HepG2 (cell line): ENCODE data around the gene LEMD2. TPM values are rescaled to one million over a fixed set of nuclear protein-coding genes. Genes with fewer than 3 reads are reported as not detected.

Source experiments
- ATAC-seq: fragments of 200-7000 bp; cut with Tn5 transposase; 3 replicates; pipeline ENCODE4 v1.9.1; 2020; ENCODE audit warnings: mild to moderate bottlenecking, moderate library complexity
- BruUV-seq: library from RNA; stranded (reverse); fragments of 400-500 nt; replicated peaks from 2 replicates; lab custom pipeline; 2021; lab: Mats Ljungman, UMichigan
- CTCF ChIA-PET: fragments of 300-600 bp; formaldehyde crosslinking; extraction: SDS; loops from one replicate; lab custom pipeline; 2021; ENCODE audit warnings: low total read pairs, inconsistent platforms, low intra/inter-chr PET ratio; lab: Yijun Ruan, JAX
- POLR2A ChIA-PET: fragments of 350-600 bp; sonication (Branson Sonifier 250); formaldehyde crosslinking; loops from one replicate; lab custom pipeline; 2020; ENCODE audit warnings: antibody characterized with exemption, inconsistent platforms; lab: Yijun Ruan, JAX
- DNase-seq: peaks from one replicate; pipeline ENCODE4 v3.0.0-alpha.2; 2015; ENCODE audit warnings: low spot score
- FAIRE-seq: peaks from 3 replicates; lab custom pipeline; 2011; peaks lifted over from hg19 to GRCh38; lab: Jason Lieb, UNC
- H2AFZ ChIP-seq: one replicate; pipeline ENCODE4 v1.6.1; 2011; ENCODE audit warnings: low read length, inconsistent platforms
- H3K27ac ChIP-seq: fragments of 300-600 bp; 3 replicates; pipeline ENCODE4 v1.8.0; 2011; ENCODE audit warnings: mixed run types, mild to moderate bottlenecking, mixed read lengths, low read length, inconsistent platforms; ENCODE audit not compliant: insufficient read depth; ENCODE audit errors: extremely low read length
- H3K27me3 ChIP-seq, 2 experiments: fragments of 200-600 bp in 1 of 2; 2 replicates in 1 of 2; 3 replicates in 1 of 2; pipeline versions ENCODE4 v1.6.0 to v1.8.0; 2011; ENCODE audit warnings: low read length in 2 of 2, mild to moderate bottlenecking in 2 of 2, moderate library complexity in 2 of 2, inconsistent platforms in 1 of 2; ENCODE audit not compliant: insufficient read depth in 2 of 2, control insufficient read depth in 1 of 2
- H3K36me3 ChIP-seq, 2 experiments: fragments of 200-600 bp in 1 of 2; replicated peaks in 1 of 2; 2 replicates in 1 of 2; 3 replicates in 1 of 2; pipeline versions ENCODE4 v1.5.1 to v1.8.0; 2011; ENCODE audit warnings: low read length in 2 of 2, inconsistent platforms in 1 of 2; ENCODE audit not compliant: insufficient read depth in 2 of 2, control insufficient read depth in 1 of 2
- H3K4me1 ChIP-seq: 2 replicates; pipeline ENCODE4 v1.5.1; 2012; ENCODE audit warnings: low read length, inconsistent platforms; ENCODE audit not compliant: insufficient read depth
- H3K4me2 ChIP-seq: 2 replicates; pipeline ENCODE4 v1.6.0; 2011; ENCODE audit warnings: low read depth, low read length, inconsistent platforms
- H3K4me3 ChIP-seq, 3 experiments: fragments of 200-600 bp in 1 of 3; sonication (generic), shearing (Covaris generic) in 1 of 3; replicated peaks in 1 of 3; 2 replicates each; pipeline ENCODE4 v1.5.1; 2011 to 2016; ENCODE audit warnings: low read length in 3 of 3, inconsistent platforms in 2 of 3, low read depth in 2 of 3, mild to moderate bottlenecking in 2 of 3, control low read depth in 1 of 3, mixed read lengths in 1 of 3; ENCODE audit not compliant: insufficient read depth in 1 of 3
- H3K79me2 ChIP-seq: one replicate; pipeline ENCODE4 v1.6.1; 2011; ENCODE audit warnings: low read length, inconsistent platforms; ENCODE audit not compliant: insufficient read depth
- H3K9ac ChIP-seq: 2 replicates; pipeline ENCODE4 v1.6.0; 2011; ENCODE audit warnings: mild to moderate bottlenecking, low read depth, low read length, inconsistent platforms; ENCODE audit not compliant: insufficient read depth
- H3K9me3 ChIP-seq: 2 replicates; pipeline ENCODE4 v1.5.1; 2012; ENCODE audit warnings: mild to moderate bottlenecking, low read length
- H4K20me1 ChIP-seq: 2 replicates; pipeline ENCODE4 v1.6.0; 2011; ENCODE audit warnings: inconsistent platforms, mild to moderate bottlenecking, low read length, moderate library complexity; ENCODE audit not compliant: insufficient read depth
- ARHGAP35 ChIP-seq: sonication (generic); formaldehyde crosslinking; IDR thresholded peaks from 2 replicates; pipeline ENCODE4 v1.9.0; 2022; ENCODE audit warnings: mild to moderate bottlenecking, inconsistent platforms, moderate library complexity, missing genetic modification reagents, borderline replicate concordance
- CERS6 ChIP-seq: sonication (generic); formaldehyde crosslinking; IDR thresholded peaks from 2 replicates; pipeline ENCODE4 v1.5.0; 2020; ENCODE audit warnings: missing genetic modification reagents
- FIP1L1 ChIP-seq: fragments of 200-400 bp; formaldehyde crosslinking; IDR thresholded peaks from 2 replicates; pipeline ENCODE4 v1.6.1; 2018; ENCODE audit warnings: low read depth, mild to moderate bottlenecking, low read length, moderate library complexity, borderline replicate concordance; ENCODE audit not compliant: insufficient read depth
- GPN1 ChIP-seq: sonication (generic); formaldehyde crosslinking; IDR thresholded peaks from 2 replicates; pipeline ENCODE4 v1.5.1; 2020; ENCODE audit warnings: missing genetic modification reagents, borderline replicate concordance
- HIC2 ChIP-seq: sonication (generic); formaldehyde crosslinking; IDR thresholded peaks from 2 replicates; pipeline ENCODE4 v1.9.0; 2022; ENCODE audit warnings: low read depth, missing genetic modification reagents
- HOXA5 ChIP-seq: sonication (generic); formaldehyde crosslinking; IDR thresholded peaks from 2 replicates; pipeline ENCODE4 v1.4.0; 2020; ENCODE audit warnings: missing genetic modification reagents
- NFYB ChIP-seq: sonication (generic); formaldehyde crosslinking; IDR thresholded peaks from 2 replicates; pipeline ENCODE4 v1.4.0; 2020; ENCODE audit warnings: missing genetic modification reagents
- PLSCR1 ChIP-seq: sonication (generic); formaldehyde crosslinking; IDR thresholded peaks from 2 replicates; pipeline ENCODE4 v1.5.0; 2020; ENCODE audit warnings: missing genetic modification reagents, mild to moderate bottlenecking, borderline replicate concordance
- SRF ChIP-seq: IDR thresholded peaks from 2 replicates; pipeline ENCODE4 v1.6.1; 2011; ENCODE audit warnings: mild to moderate bottlenecking, low read depth, low read length, moderate library complexity
- WGBS: methylation state at CpG from one replicate; pipeline ENCODE4 v1.1.6; 2017; ENCODE audit warnings: low lambda C conversion rate; 5-methylcytosine and 5-hydroxymethylcytosine counted together
- in situ Hi-C: cut with HindIII; loops from 2 replicates; pipeline ENCODE4 v1.10.0; 2017; ENCODE audit warnings: low pct_unique_long_range_greater_than_20kb; ENCODE audit not compliant: extremely low pct_ligation_motif_present
- intact Hi-C: fragments of 100-400 bp; cut with micrococcal nuclease; formaldehyde crosslinking; loops from one replicate; pipeline ENCODE4 v1.10.0; 2022; ENCODE audit not compliant: unreplicated experiment
- polyA plus RNA-seq, 8 experiments: library from polyadenylated mRNA; depleted of rRNA in 3 of 8; stranded (reverse) in 7 of 8; unstranded in 1 of 8; fragments of >200 nt; fragmentation: Illumina TruSeq in 4 of 8; extraction: Trizol in 4 of 8; gene quantifications; 2 replicates each; pipeline versions ENCODE4 v1.2.1 to v1.2.3, GENCODE V29; 2011 to 2016; ENCODE audit warnings: low read depth in 4 of 8, missing spikeins in 1 of 8, mixed read lengths in 1 of 8; ENCODE audit not compliant: insufficient read depth in 1 of 8
- total RNA-seq, 5 experiments: library from RNA; depleted of rRNA; stranded (reverse); fragments of >200 nt; fragmentation: Illumina TruSeq; extraction: Trizol; gene quantifications; 2 replicates each; pipeline ENCODE4 v1.2.3, GENCODE V29; 2016; ENCODE audit warnings: low read depth in 1 of 5

The LEMD2 gene
- total and polyA plus RNA-seq, 2 of the 13 experiments (the other 11 are each of a cell fraction or from before 2014, with no cell fraction given) = 45.2 to 62.9 TPM

- WGBS = 83% methylated on average over 5 of the region's 5 CpGs
- peaks cover 20% of the 10 kb centered on the region for H3K4me1 ChIP-seq
- no peaks in the 10 kb centered on the region for H3K9me3 ChIP-seq
- no peak overlapping the region for H2AFZ ChIP-seq
- TF ChIP-seq PLSCR1 (CRISPR knock-in tag) (no peak), SRF (no peak), HOXA5 (CRISPR knock-in tag) (no peak), FIP1L1 (no peak), ARHGAP35 (no peak), GPN1 (no peak), NFYB (no peak), HIC2 (CRISPR knock-in tag) (no peak), CERS6 (no peak)
- H4K20me1 ChIP-seq = no peaks in the 10 kb centered on the region
- ChIA-PET CTCF (no interaction called here), POLR2A (interaction anchor here (1.6 to 1.8 kb wide), 2 partner anchors 23 to 28 kb away, joined by 5 to 11 read pairs; partner anchors contain the start of gene UQCC2)
- DNase-seq = no peak
- no peaks in the 10 kb centered on the region for H3K36me3 ChIP-seq
- BruUV-seq = no TSS peak
- no peak overlapping the region for H3K9ac ChIP-seq
- H3K4me2 ChIP-seq = no peak overlapping the region
- no peaks in the 10 kb centered on the region for H3K27me3 ChIP-seq
- no peaks in the 10 kb centered on the region for H3K79me2 ChIP-seq
- H3K27ac ChIP-seq = no peak overlapping the region
- in situ Hi-C loops = no loop called here
- intact Hi-C loops = no loop called here
- FAIRE-seq = no peak
- no peak overlapping the region for H3K4me3 ChIP-seq
- ATAC-seq = no peak
Observed at GRCh38 chr6:33738879-33739278, 50.1 kb downstream of the LEMD2 start.
